Measurements from ENCODE around the gene PNP. TPM values are rescaled to one million over a fixed set of nuclear protein-coding genes. Genes with fewer than 3 reads are reported as not detected.
"Not testable (repeated sequence)": the region's sequence is repeated elsewhere in the genome, so short reads cannot be mapped to it uniquely, and the experiment has no call there.

PNP gene
- total RNA-seq, 1 donor from 2014 or later, result 133 TPM

- Mint-ChIP-seq H3K4me1 (ENCODE audit: low read depth) (peaks cover 11% of the 10 kb centered on the region), H3K36me3 (ENCODE audit: low read depth) (no peaks in the 10 kb centered on the region), H3K4me3 (ENCODE audit: low read depth) (no peak overlapping the region), H3K9me3 (no peaks in the 10 kb centered on the region), H3K27me3 (ENCODE audit: low read depth) (no peaks in the 10 kb centered on the region), H3K27ac (no peak overlapping the region)
- intact Hi-C loops (cut with micrococcal nuclease), result no loop called here
- DNase-seq (ENCODE audit: low spot score), result no peak
These were observed 32.8 kb upstream of the PNP start for GRCh38 chr14:20436363-20436755.

- intact Hi-C loops (cut with micrococcal nuclease), result no loop called here
- H3K4me1 Mint-ChIP-seq (ENCODE audit: low read depth), result peaks cover 15% of the 10 kb centered on the region
- H3K27me3 Mint-ChIP-seq (ENCODE audit: low read depth), result no peaks in the 10 kb centered on the region
- no peaks in the 10 kb centered on the region for H3K9me3 Mint-ChIP-seq
- H3K4me3 Mint-ChIP-seq (ENCODE audit: low read depth), result no peak overlapping the region
- DNase-seq (ENCODE audit: low spot score), result no peak
- H3K27ac Mint-ChIP-seq, result no peak overlapping the region
- H3K36me3 Mint-ChIP-seq (ENCODE audit: low read depth), result no peaks in the 10 kb centered on the region
These were observed 30.5 kb upstream of the PNP start for GRCh38 chr14:20438664-20439063.

DNA sequence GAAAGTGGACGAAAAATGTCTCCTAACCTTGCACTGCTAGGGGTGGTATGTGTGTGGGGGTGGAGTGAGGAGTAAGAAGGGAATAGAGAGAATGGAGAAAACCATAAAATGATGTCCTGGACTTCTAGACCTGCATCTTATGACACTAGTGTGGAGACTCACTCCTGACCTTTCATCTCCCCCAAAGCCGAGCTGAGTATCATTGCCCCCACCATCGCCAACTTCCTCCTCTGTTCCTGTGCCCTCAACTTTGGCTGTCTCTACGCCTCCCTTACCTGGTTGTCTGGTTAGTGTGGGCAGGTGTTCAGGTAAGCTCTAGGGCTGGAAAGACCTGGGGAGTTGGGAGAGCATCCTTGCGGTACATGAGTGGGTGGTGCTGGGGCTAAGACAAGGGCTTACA lies 28.7 kb upstream of the PNP start:
- intact Hi-C loops (cut with micrococcal nuclease), result no loop called here
- Mint-ChIP-seq H3K9me3 (no peaks in the 10 kb centered on the region), H3K27ac (no peak overlapping the region), H3K27me3 (ENCODE audit: low read depth) (no peaks in the 10 kb centered on the region), H3K4me1 (ENCODE audit: low read depth) (peaks cover 15% of the 10 kb centered on the region), H3K4me3 (ENCODE audit: low read depth) (no peak overlapping the region), H3K36me3 (ENCODE audit: low read depth) (no peaks in the 10 kb centered on the region)
- DNase-seq (ENCODE audit: low spot score), result no peak

DNA sequence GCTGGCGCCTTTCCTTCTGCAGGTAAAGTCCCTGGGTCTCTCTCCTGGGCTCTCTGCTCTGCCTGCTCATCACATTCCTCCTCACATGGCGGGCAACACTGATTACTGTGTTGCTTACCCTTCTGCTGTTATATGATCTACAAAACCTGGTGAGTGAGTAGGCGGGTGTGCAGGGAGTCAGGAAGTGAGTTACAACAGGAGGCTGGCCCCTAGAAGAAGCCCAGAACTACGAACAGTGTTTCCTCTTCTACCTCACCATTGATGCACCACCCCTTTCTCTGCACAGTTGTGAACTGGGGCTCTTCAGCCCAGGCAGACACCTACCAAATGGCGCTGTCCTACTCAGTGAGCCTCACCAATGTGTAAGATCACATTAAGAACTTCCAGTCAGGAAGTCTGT lies 28.3 kb upstream of the PNP start:
- H3K4me1 Mint-ChIP-seq (ENCODE audit: low read depth), result peaks cover 15% of the 10 kb centered on the region
- no peak for DNase-seq (ENCODE audit: low spot score)
- H3K4me3 Mint-ChIP-seq (ENCODE audit: low read depth), result no peak overlapping the region
- H3K27ac Mint-ChIP-seq, result peak overlapping the region; percentile 34
- no peaks in the 10 kb centered on the region for H3K36me3 Mint-ChIP-seq (ENCODE audit: low read depth)
- H3K9me3 Mint-ChIP-seq, result no peaks in the 10 kb centered on the region
- no peaks in the 10 kb centered on the region for H3K27me3 Mint-ChIP-seq (ENCODE audit: low read depth)
- intact Hi-C loops (cut with micrococcal nuclease), result no loop called here

DNA sequence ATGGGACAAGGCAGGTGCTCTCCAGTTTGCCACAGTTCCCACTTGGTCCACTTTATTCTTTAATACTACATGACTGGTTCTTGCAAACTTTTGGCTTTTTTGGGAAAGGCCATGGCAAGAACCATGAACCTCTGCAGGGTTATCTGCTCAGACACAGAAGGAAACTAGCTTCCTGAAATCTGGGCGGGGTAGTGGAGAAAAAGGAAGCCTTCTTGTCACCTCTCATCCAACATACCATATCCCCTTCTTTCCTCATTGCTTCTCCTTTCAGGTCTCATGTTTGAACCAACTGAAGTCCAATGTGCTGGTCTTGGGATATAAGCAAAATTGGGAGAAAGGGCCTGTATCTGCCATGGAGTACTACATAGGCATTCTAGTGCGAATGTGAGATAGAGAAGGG lies 27.7 kb upstream of the PNP start:
- H3K27ac Mint-ChIP-seq, result no peak overlapping the region
- H3K36me3 Mint-ChIP-seq (ENCODE audit: low read depth), result no peaks in the 10 kb centered on the region
- intact Hi-C loops (cut with micrococcal nuclease), result no loop called here
- no peaks in the 10 kb centered on the region for H3K9me3 Mint-ChIP-seq
- peaks cover 15% of the 10 kb centered on the region for H3K4me1 Mint-ChIP-seq (ENCODE audit: low read depth)
- no peak for DNase-seq (ENCODE audit: low spot score)
- no peaks in the 10 kb centered on the region for H3K27me3 Mint-ChIP-seq (ENCODE audit: low read depth)
- H3K4me3 Mint-ChIP-seq (ENCODE audit: low read depth), result no peak overlapping the region

- intact Hi-C loops (cut with micrococcal nuclease); DNase-seq (ENCODE audit: low spot score); H3K9me3 Mint-ChIP-seq; H3K4me3 Mint-ChIP-seq (ENCODE audit: low read depth); H3K27ac Mint-ChIP-seq; H3K27me3 Mint-ChIP-seq (ENCODE audit: low read depth): not testable (repeated sequence)
- peaks cover 17% of the 10 kb centered on the region for H3K36me3 Mint-ChIP-seq (ENCODE audit: low read depth)
- peaks cover 15% of the 10 kb centered on the region for H3K4me1 Mint-ChIP-seq (ENCODE audit: low read depth)
These were observed 25.6 kb upstream of the PNP start for GRCh38 chr14:20443650-20444049.

DNA sequence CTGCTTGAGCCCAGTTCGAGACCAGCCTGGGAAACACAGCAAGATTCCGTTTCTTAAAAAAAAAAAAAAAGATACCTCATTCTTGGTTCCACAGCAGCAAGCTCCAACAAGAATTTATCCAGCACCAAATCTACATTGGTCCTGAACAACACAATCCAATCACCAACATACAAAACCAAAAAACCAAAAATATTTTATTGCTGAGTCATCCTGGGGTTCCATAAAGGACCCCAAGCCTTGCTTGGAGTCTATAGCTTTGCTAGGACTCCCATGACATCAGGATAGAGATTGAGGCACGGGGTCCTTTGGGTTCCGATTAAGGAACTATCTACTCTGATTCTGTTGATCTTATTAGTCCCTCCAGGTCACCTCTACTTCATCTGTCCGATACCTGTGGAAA lies 22.3 kb upstream of the PNP start:
- Mint-ChIP-seq H3K27me3 (ENCODE audit: low read depth) (no peaks in the 10 kb centered on the region), H3K36me3 (ENCODE audit: low read depth) (peaks cover 40% of the 10 kb centered on the region), H3K27ac (no peak overlapping the region), H3K4me3 (ENCODE audit: low read depth) (no peak overlapping the region), H3K9me3 (no peaks in the 10 kb centered on the region), H3K4me1 (ENCODE audit: low read depth) (no peaks in the 10 kb centered on the region)
- intact Hi-C loops (cut with micrococcal nuclease), result no loop called here
- DNase-seq (ENCODE audit: low spot score), result no peak

GRCh38 chr14:20452831-20453230 lies 16.4 kb upstream of the PNP start:
- H3K4me1 Mint-ChIP-seq (ENCODE audit: low read depth); H3K27me3 Mint-ChIP-seq (ENCODE audit: low read depth); DNase-seq (ENCODE audit: low spot score); H3K27ac Mint-ChIP-seq; H3K9me3 Mint-ChIP-seq; intact Hi-C loops (cut with micrococcal nuclease): not testable (repeated sequence)
- Mint-ChIP-seq H3K36me3 (ENCODE audit: low read depth) (peaks cover 42% of the 10 kb centered on the region), H3K4me3 (ENCODE audit: low read depth) (peak overlapping the region; percentile 59)

DNA sequence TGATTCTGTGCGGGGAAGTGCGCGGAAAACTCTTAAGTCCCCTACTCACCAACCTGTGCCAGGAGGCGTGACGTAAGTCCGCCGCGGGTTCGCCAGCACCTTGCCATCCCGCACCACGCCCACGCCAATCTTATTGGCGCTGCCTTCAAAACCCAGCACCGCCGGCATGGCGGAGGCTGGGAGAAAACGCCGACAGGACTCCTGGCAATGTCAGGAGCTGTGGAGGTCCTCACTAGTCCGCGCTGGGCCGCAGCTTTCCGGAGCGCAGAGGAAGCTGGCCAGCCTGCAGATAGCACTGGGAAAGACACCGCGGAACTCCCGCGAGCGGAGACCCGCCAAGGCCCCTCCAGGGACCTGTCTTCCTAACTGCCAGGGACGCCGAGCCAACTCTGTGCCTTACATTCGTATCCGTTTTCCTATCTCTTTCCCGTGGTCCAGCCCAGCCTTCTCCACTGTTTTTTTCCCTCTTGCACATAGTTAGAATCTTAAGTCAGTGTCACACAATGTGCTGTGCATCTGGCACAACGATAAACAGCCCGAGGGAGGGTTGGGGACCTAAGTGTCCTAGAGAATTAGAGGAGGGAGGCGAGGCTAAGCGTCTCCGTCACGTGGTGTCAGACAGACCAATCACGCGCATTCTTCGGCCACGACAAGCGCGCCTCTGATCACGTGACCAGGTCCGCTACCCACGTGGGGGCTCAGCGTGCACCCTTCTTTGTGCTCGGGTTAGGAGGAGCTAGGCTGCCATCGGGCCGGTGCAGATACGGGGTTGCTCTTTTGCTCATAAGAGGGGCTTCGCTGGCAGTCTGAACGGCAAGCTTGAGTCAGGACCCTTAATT lies 14.5 kb upstream of the PNP start, which contains the start of the genes APEX1 and OSGEP:
Gene APEX1 (plus strand): TSS at position 711 of the 839 bp plus-strand sequence. CDS start 420 bp downstream, outside the sequence.
Gene OSGEP (minus strand): TSS at position 297 of the 839 bp plus-strand sequence. CDS start 129 bp downstream, at position 168.
- Mint-ChIP-seq H3K27ac (no peak within 1 kb of the TSS), H3K4me1 (ENCODE audit: low read depth) (peaks cover 11% of the 10 kb centered on the region), H3K27me3 (ENCODE audit: low read depth) (no peaks in the 10 kb centered on the region), H3K4me3 (ENCODE audit: low read depth) (peak within 1 kb of the TSS; percentile 63), H3K9me3 (no peaks in the 10 kb centered on the region), H3K36me3 (ENCODE audit: low read depth) (peaks cover 38% of the 10 kb centered on the region)
- intact Hi-C loops (cut with micrococcal nuclease), result loop anchor here (1.0 to 5.0 kb wide), 6 partner anchors 15 to 648 kb away; partner anchors contain the start of genes CCNB1IP1, PARP2, PNP and TMEM253
- peak; percentile 97 for DNase-seq (ENCODE audit: low spot score)

GRCh38 chr14:20455355-20456300 lies 13.6 kb upstream of the PNP start:
- H3K4me3 Mint-ChIP-seq (ENCODE audit: low read depth), result no peak overlapping the region
- no peak for DNase-seq (ENCODE audit: low spot score)
- no peak overlapping the region for H3K27ac Mint-ChIP-seq
- peaks cover 20% of the 10 kb centered on the region for H3K4me1 Mint-ChIP-seq (ENCODE audit: low read depth)
- peaks cover 41% of the 10 kb centered on the region for H3K36me3 Mint-ChIP-seq (ENCODE audit: low read depth)
- intact Hi-C loops (cut with micrococcal nuclease), result loop anchor here (1.0 to 5.0 kb wide), 6 partner anchors 14 to 647 kb away; partner anchors contain the start of genes CCNB1IP1, PARP2, PNP and TMEM253
- no peaks in the 10 kb centered on the region for H3K27me3 Mint-ChIP-seq (ENCODE audit: low read depth)
- no peaks in the 10 kb centered on the region for H3K9me3 Mint-ChIP-seq

DNA sequence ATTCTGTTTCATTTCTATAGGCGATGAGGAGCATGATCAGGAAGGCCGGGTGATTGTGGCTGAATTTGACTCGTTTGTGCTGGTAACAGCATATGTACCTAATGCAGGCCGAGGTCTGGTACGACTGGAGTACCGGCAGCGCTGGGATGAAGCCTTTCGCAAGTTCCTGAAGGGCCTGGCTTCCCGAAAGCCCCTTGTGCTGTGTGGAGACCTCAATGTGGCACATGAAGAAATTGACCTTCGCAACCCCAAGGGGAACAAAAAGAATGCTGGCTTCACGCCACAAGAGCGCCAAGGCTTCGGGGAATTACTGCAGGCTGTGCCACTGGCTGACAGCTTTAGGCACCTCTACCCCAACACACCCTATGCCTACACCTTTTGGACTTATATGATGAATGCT lies 12.2 kb upstream of the PNP start:
- no peak for DNase-seq (ENCODE audit: low spot score)
- H3K36me3 Mint-ChIP-seq (ENCODE audit: low read depth), result peaks cover 32% of the 10 kb centered on the region
- peaks cover 22% of the 10 kb centered on the region for H3K4me1 Mint-ChIP-seq (ENCODE audit: low read depth)
- intact Hi-C loops (cut with micrococcal nuclease), result loop anchor here (5.0 kb wide), 1 partner anchor 645 kb away; the partner anchor contains the start of gene TMEM253
- no peak overlapping the region for H3K27ac Mint-ChIP-seq
- H3K27me3 Mint-ChIP-seq (ENCODE audit: low read depth), result no peaks in the 10 kb centered on the region
- H3K4me3 Mint-ChIP-seq (ENCODE audit: low read depth), result no peak overlapping the region
- no peaks in the 10 kb centered on the region for H3K9me3 Mint-ChIP-seq

DNA sequence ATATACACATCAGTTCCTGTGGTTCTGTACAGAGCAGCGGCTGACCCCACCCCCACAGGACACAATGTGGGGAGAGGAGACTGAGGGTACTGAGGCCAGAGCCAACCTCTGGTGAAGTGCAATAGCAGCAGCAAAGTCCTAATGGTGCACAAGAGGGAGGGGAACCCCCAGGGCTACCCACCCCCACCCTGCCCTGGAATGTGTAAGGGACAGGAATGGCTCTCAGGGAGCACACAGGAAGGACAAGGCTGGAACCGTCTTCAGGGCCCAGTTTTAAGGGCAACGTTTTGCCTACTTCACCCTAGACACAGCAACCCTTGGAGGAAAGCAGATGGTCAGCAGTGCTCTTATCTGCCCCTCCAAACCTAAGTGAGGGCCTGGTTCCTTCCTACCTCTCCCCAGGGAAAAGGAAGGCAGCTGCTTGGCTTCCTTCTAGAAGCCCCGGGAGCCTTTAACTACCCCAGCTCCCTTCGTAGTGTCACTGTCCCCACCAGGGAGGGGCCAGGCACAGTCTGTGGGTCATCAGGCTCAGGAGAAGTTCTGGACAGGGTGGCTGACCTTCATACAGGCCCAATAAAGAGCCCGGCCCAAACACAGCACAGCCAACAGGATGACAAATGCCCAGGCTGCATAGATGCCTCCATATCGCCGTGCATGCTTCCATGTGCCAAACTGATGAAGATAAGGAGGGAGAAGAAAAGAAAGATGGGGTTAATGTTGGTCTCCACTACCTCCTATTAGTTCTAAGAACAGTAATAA lies 11.0 kb upstream of the PNP start:
- peaks cover 22% of the 10 kb centered on the region for H3K36me3 Mint-ChIP-seq (ENCODE audit: low read depth)
- H3K9me3 Mint-ChIP-seq, result no peaks in the 10 kb centered on the region
- no peak overlapping the region for H3K27ac Mint-ChIP-seq
- no peak for DNase-seq (ENCODE audit: low spot score)
- H3K4me3 Mint-ChIP-seq (ENCODE audit: low read depth), result no peak overlapping the region
- intact Hi-C loops (cut with micrococcal nuclease), result loop anchor here (5.0 kb wide), 1 partner anchor 644 kb away; the partner anchor contains the start of gene TMEM253
- H3K4me1 Mint-ChIP-seq (ENCODE audit: low read depth), result peaks cover 25% of the 10 kb centered on the region
- H3K27me3 Mint-ChIP-seq (ENCODE audit: low read depth), result no peaks in the 10 kb centered on the region

All from activated T-helper 2 cell treated with anti-CD3 and anti-CD28 coated beads, Interferon-gamma antibody, Interleukin-2, Interleukin-4, amounts not matched to agents 10 μg/mL and 5 μg/mL and 100 μg/mL, durations not matched to agents 14 hours and 24 hours and 36 hours (primary cell).